Upper lobe of right lung (tissue), 1 donor: ENCODE data around the gene NELL1. TPM values are rescaled to one million over a fixed set of nuclear protein-coding genes. Genes with fewer than 3 reads are reported as not detected.

Source experiments
- ATAC-seq: fragments of 200-7000 bp; cut with Tn5 transposase; one replicate; pipeline ENCODE4 v1.9.1; 2020; ENCODE audit warnings: mild to moderate bottlenecking, moderate library complexity
- DNase-seq: peaks from one replicate; pipeline ENCODE4 v3.0.0-alpha.2; 2020
- H3K27ac ChIP-seq: fragments of 200-600 bp; one replicate; pipeline ENCODE4 v1.8.0; 2022
- H3K27me3 ChIP-seq: fragments of 200-600 bp; one replicate; pipeline ENCODE4 v1.8.0; 2022; ENCODE audit warnings: mild to moderate bottlenecking
- H3K36me3 ChIP-seq: fragments of 200-600 bp; one replicate; pipeline ENCODE4 v1.8.0; 2022
- H3K4me1 ChIP-seq: fragments of 200-600 bp; one replicate; pipeline ENCODE4 v1.8.0; 2022
- H3K4me3 ChIP-seq: fragments of 200-600 bp; one replicate; pipeline ENCODE4 v1.8.0; 2022; ENCODE audit warnings: mild to moderate bottlenecking
- H3K9me3 ChIP-seq: fragments of 200-600 bp; one replicate; pipeline ENCODE4 v1.8.0; 2022
- intact Hi-C: fragments of 100-400 bp; cut with DNase I; formaldehyde crosslinking; loops from one replicate; pipeline ENCODE4 v1.11.0; 2022
- total RNA-seq: library from RNA; stranded (reverse); fragmentation: NEBNext Ultra II Directional; extraction: Animal tissue kit (Norgen Biotek cat#: 25700); gene quantifications from one replicate; pipeline ENCODE4 v1.2.1, GENCODE V29; 2021
- TF ChIP-seq, protein P1 (sequence below): fragments of 200-600 bp; IDR thresholded peaks from one replicate; pipeline ENCODE4 v1.8.0; 2022; ENCODE audit warnings: antibody characterized with exemption
- donor health status: DM: no; HTN: yes; CAD: no; lungs with severe emphysema.

The NELL1 gene
- total RNA-seq, 1 donor from 2014 or later, result not detected

DNA sequence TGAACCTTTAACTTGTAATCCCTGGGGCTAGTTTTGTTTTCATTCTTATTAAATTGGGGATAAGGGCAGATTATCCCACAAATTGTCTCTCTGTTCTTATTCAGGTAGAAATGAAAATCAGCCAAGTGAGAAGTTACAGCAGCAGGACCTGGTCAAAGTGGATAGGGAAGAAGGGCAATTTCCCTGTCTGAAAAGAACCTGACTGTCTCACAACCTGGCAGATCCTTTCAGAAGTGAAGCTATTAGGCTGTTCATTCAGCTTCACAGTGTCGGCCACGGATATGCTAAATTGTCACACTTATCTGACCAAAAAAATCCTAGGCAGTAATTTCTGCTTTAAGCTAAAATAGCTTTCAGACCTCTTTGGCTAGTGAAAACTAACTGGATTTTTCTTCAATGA, 810.9 kb downstream of the NELL1 start:
- Histone ChIP-seq H3K9me3 (no peaks in the 10 kb centered on the region), H3K4me1 (no peaks in the 10 kb centered on the region), H3K4me3 (no peak overlapping the region), H3K36me3 (no peaks in the 10 kb centered on the region), H3K27ac (no peak overlapping the region), H3K27me3 (no peaks in the 10 kb centered on the region)
- intact Hi-C loops, result no loop called here
- TF ChIP-seq, protein P1, sequence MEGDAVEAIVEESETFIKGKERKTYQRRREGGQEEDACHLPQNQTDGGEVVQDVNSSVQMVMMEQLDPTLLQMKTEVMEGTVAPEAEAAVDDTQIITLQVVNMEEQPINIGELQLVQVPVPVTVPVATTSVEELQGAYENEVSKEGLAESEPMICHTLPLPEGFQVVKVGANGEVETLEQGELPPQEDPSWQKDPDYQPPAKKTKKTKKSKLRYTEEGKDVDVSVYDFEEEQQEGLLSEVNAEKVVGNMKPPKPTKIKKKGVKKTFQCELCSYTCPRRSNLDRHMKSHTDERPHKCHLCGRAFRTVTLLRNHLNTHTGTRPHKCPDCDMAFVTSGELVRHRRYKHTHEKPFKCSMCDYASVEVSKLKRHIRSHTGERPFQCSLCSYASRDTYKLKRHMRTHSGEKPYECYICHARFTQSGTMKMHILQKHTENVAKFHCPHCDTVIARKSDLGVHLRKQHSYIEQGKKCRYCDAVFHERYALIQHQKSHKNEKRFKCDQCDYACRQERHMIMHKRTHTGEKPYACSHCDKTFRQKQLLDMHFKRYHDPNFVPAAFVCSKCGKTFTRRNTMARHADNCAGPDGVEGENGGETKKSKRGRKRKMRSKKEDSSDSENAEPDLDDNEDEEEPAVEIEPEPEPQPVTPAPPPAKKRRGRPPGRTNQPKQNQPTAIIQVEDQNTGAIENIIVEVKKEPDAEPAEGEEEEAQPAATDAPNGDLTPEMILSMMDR, result no peak
- ATAC-seq, result no peak
- DNase-seq, result no peak

DNA sequence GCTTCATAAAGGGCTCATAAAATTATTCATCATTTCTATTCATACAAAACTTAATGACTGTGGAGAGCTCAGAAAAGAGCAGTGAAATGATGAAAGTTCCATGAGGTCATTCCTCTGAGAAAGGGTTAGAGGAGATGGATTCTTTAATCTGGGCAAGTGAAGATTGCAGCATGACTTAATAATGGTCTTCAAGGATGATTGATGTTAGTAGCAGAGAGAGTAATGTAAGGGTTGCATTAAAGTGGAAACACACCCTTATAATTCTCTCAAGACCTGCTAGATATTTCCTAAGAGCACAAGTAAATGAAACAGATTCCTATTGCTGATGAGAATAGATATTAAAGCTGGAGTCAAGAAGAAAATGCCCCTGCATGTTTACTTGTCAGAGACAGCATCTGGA, 811.9 kb downstream of the NELL1 start:
- H3K27ac ChIP-seq, result no peak overlapping the region
- ATAC-seq (no peak), DNase-seq (no peak)
- intact Hi-C loops, result no loop called here
- H3K4me1 ChIP-seq, result no peaks in the 10 kb centered on the region
- no peaks in the 10 kb centered on the region for H3K27me3 ChIP-seq
- H3K4me3 ChIP-seq, result no peak overlapping the region
- H3K36me3 ChIP-seq, result no peaks in the 10 kb centered on the region
- TF ChIP-seq, protein P1, result no peak
- H3K9me3 ChIP-seq, result no peaks in the 10 kb centered on the region

DNA sequence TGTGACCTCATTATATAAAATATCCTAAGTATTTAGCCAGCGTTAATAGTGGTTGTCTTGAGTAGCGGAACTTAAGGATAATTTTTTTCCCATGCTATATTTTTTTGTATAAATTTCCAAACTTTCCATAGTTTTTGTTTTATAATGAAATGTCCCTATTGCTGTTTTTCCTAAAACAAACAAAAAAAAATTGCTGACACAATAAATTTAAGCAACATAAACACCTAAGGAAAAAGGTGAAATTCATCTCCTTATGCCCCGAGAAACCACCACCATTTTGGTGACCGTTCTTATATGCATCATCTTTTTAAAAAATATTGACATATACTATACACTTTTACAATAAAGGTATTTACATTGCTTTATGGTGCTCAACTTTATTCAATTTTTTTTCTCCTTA, 814.7 kb downstream of the NELL1 start:
- Histone ChIP-seq H3K27me3 (no peaks in the 10 kb centered on the region), H3K27ac (no peak overlapping the region), H3K36me3 (no peaks in the 10 kb centered on the region), H3K9me3 (no peaks in the 10 kb centered on the region), H3K4me1 (no peaks in the 10 kb centered on the region), H3K4me3 (no peak overlapping the region)
- TF ChIP-seq, protein P1, result no peak
- intact Hi-C loops, result no loop called here
- DNase-seq, result no peak
- no peak for ATAC-seq

DNA sequence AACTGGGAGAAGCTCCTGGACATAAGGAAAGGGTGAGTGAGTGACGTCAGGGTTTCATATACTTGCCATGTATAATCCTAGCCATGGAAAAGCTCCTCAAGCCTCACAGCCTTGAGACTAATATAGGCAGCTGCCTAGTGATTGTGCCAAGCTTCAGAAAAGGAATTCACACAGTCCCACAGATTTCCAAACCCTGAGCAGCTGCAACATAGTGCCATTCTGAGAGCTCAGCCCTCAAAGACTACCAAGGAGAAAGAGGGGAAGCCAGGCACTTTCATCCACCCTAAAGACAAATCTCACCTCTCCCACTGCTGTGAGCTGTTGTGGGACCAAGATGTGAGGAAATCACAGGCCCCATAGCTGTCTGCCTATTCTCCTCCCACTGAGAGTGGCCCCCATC, 815.6 kb downstream of the NELL1 start:
- Histone ChIP-seq H3K4me3 (no peak overlapping the region), H3K27me3 (no peaks in the 10 kb centered on the region), H3K27ac (no peak overlapping the region), H3K9me3 (no peaks in the 10 kb centered on the region), H3K4me1 (no peaks in the 10 kb centered on the region), H3K36me3 (no peaks in the 10 kb centered on the region)
- ATAC-seq (no peak), DNase-seq (no peak)
- TF ChIP-seq, protein P1, result no peak
- intact Hi-C loops, result no loop called here

DNA sequence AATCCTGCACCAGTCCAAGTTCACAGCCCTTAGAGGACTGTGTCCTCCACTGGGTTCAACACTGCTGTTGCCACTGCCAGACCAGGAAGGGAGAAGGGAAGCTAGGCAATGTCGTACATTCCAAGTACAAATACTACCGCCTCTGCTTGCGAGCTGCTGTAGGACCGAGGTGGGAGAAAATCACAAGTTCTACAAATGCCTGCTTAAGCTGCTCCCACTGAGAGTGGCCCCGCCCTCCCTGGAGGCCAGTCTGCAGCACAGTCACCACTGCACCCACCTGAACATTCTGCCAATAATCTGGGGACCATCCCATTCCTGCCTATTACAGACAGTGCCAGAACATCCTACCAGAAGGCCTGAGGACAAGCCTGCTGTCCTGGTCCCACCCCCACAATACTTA, 816.0 kb downstream of the NELL1 start:
- DNase-seq, result no peak
- no peaks in the 10 kb centered on the region for H3K27me3 ChIP-seq
- H3K27ac ChIP-seq, result no peak overlapping the region
- no peak overlapping the region for H3K4me3 ChIP-seq
- TF ChIP-seq, protein P1, result no peak
- no peaks in the 10 kb centered on the region for H3K4me1 ChIP-seq
- no peaks in the 10 kb centered on the region for H3K9me3 ChIP-seq
- H3K36me3 ChIP-seq, result no peaks in the 10 kb centered on the region
- intact Hi-C loops, result no loop called here
- ATAC-seq, result peak; percentile 17

DNA sequence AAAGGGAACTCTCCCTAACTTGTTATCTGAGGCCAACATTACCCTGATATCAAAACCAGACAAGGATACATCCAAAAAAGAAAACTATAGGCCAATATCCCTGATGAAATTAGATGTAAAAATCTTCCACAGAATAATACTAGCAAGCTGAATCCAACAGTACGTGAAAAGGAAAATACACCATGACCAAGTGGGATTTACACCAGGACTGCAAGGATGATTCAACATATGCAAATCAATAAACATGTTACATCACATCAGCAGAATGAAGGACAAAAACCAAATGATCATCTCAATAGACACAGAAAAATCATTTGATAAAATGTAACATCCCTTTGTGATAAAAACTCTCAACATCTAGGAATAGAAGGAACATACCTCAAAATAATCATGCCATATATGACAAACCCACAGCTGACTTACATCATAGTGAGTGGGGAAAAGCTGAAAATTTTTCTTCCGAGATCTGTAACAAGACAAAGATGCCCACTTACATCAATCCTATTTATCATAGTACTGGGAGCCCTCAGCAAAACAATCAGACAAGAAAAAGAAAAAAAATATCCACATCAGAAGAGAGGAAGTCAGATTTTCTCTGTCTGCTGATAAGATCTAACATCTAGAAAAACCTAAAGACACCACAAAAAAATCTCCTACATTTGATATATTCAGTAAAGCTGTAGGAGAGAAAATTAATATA, 820.2 kb downstream of the NELL1 start:
- no peak for ATAC-seq

More for the DNA sequence above, 820.2 kb downstream of the NELL1 start:
- no peaks in the 10 kb centered on the region for H3K4me1 ChIP-seq
- TF ChIP-seq, protein P1, result no peak
- no peaks in the 10 kb centered on the region for H3K36me3 ChIP-seq
- H3K9me3 ChIP-seq, result no peaks in the 10 kb centered on the region
- H3K27ac ChIP-seq, result no peak overlapping the region
- intact Hi-C loops, result no loop called here
- DNase-seq, result no peak
- H3K27me3 ChIP-seq, result no peaks in the 10 kb centered on the region
- no peak overlapping the region for H3K4me3 ChIP-seq
